Sigmoid colon (tissue), 7 donors: ENCODE results near the gene TMEM109. TPM values are rescaled to one million over a fixed set of nuclear protein-coding genes. Genes with fewer than 3 reads are reported as not detected.
A peak's percentile ranks its signal among the peaks of the same experiment; 100 is the strongest.

ENCODE experiments used
- DNase-seq: peaks from one replicate; pipeline ENCODE4 v3.0.0-alpha.2; 2019
- H3K27ac ChIP-seq, 4 donors: fragments of 200-600 bp; sonication (generic); one replicate each; pipeline ENCODE4 v1.5.1; 2016 to 2019; ENCODE audit warnings: mild to moderate bottlenecking in 1 of 4
- H3K27me3 ChIP-seq, 3 donors: fragments of 200-600 bp; sonication (generic); one replicate each; pipeline ENCODE4 v1.5.1; 2019; ENCODE audit warnings: mild to moderate bottlenecking in 1 of 3
- H3K36me3 ChIP-seq, 4 donors: fragments of 200-600 bp; sonication (generic); one replicate each; pipeline ENCODE4 v1.5.1; 2016 to 2019
- H3K4me1 ChIP-seq, 4 donors: fragments of 200-600 bp; sonication (generic); one replicate each; pipeline ENCODE4 v1.5.1; 2017 to 2019
- H3K4me3 ChIP-seq, 4 donors: fragments of 200-600 bp; sonication (generic); one replicate each; pipeline ENCODE4 v1.5.1; 2017 to 2019; ENCODE audit warnings: mild to moderate bottlenecking in 2 of 4, moderate library complexity in 1 of 4
- H3K9me3 ChIP-seq, 4 donors: fragments of 200-600 bp in 3 of 4; sonication (generic) in 3 of 4; one replicate each; pipeline versions ENCODE4 v1.5.1 to v1.6.1; 2013 to 2019
- EP300 ChIP-seq, 4 donors: sonication (generic); formaldehyde crosslinking; IDR thresholded peaks; one replicate each; pipeline ENCODE4 v1.6.1; 2017; ENCODE audit warnings: antibody characterized with exemption in 4 of 4
- POLR2A ChIP-seq, 2 donors: fragments of 450-650 bp; IDR thresholded peaks; one replicate each; pipeline ENCODE4 v1.6.1; 2016; ENCODE audit warnings: antibody characterized with exemption in 2 of 2, mild to moderate bottlenecking in 2 of 2, moderate library complexity in 2 of 2
- POLR2AphosphoS5 ChIP-seq, 4 donors: sonication (generic); formaldehyde crosslinking; IDR thresholded peaks; one replicate each; pipeline ENCODE4 v1.6.1; 2017; ENCODE audit warnings: antibody characterized with exemption in 4 of 4
- WGBS, 2 donors: extraction: QIAGEN DNeasy Blood & Tissue Kit; methylation state at CpG; one replicate each; pipeline ENCODE4 v1.1.7; 2013; 5-methylcytosine and 5-hydroxymethylcytosine counted together
- intact Hi-C: fragments of 100-400 bp; cut with DNase I; formaldehyde crosslinking; loops from one replicate; pipeline ENCODE4 v1.15.1; 2023
- polyA plus RNA-seq, 3 donors: library from polyadenylated mRNA; stranded (reverse); fragments of 200-250 nt; gene quantifications; one replicate each; pipeline ENCODE4 v1.2.3, GENCODE V29; 2013
- total RNA-seq, 4 donors: library from RNA; depleted of rRNA; stranded (reverse); fragments of >200 nt; gene quantifications; one replicate each; pipeline ENCODE4 v1.1.0, GENCODE V29; 2016
- TF ChIP-seq, protein P1 (sequence below), 4 experiments: fragments of 450-650 bp in 3 of 4; fragments of 200-600 bp in 1 of 4; IDR thresholded peaks; one replicate each; pipeline ENCODE4 v1.5.1; 2016 to 2019; ENCODE audit warnings: antibody characterized with exemption in 4 of 4, mild to moderate bottlenecking in 3 of 4, moderate library complexity in 2 of 4
- donor health status: healthy with polysubstance abuse.
- donor health status: Bipolar disorder and iron deficiency.
- donor health status: healthy.

Gene TMEM109
- total and polyA plus RNA-seq, 7 donors: 16.2 to 115 (median 86.2) TPM

GRCh38 chr11:60933416-60934123 is 19.6 kb downstream of the TMEM109 start:
- intact Hi-C loops: no loop called here
- Histone ChIP-seq H3K4me1 (peaks cover 0 to 6% (median 0%) of the 10 kb centered on the region in 4 donors), H3K27ac (no peak overlapping the region), H3K27me3 (no peaks in the 10 kb centered on the region), H3K4me3 (no peak overlapping the region), H3K36me3 (peaks cover 0 to 6% (median 2%) of the 10 kb centered on the region in 4 donors), H3K9me3 (no peaks in the 10 kb centered on the region)
- WGBS, 2 donors: 94 to 95% methylated on average over 37 of the region's 37 CpGs
- no peak for DNase-seq
- TF ChIP-seq EP300 (IDR thresholded peaks at IDR 0.05) (no peak), POLR2A (IDR thresholded peaks at IDR 0.05) (no peak), POLR2AphosphoS5 (IDR thresholded peaks at IDR 0.05) (peak in 1 of 4 donors; percentile 11)
- TF ChIP-seq, protein P1, sequence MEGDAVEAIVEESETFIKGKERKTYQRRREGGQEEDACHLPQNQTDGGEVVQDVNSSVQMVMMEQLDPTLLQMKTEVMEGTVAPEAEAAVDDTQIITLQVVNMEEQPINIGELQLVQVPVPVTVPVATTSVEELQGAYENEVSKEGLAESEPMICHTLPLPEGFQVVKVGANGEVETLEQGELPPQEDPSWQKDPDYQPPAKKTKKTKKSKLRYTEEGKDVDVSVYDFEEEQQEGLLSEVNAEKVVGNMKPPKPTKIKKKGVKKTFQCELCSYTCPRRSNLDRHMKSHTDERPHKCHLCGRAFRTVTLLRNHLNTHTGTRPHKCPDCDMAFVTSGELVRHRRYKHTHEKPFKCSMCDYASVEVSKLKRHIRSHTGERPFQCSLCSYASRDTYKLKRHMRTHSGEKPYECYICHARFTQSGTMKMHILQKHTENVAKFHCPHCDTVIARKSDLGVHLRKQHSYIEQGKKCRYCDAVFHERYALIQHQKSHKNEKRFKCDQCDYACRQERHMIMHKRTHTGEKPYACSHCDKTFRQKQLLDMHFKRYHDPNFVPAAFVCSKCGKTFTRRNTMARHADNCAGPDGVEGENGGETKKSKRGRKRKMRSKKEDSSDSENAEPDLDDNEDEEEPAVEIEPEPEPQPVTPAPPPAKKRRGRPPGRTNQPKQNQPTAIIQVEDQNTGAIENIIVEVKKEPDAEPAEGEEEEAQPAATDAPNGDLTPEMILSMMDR (IDR thresholded peaks at IDR 0.05): no peak

- Histone ChIP-seq H3K4me3 (no peak overlapping the region), H3K36me3 (peaks cover 0 to 13% (median 2%) of the 10 kb centered on the region in 4 donors), H3K9me3 (no peaks in the 10 kb centered on the region), H3K27ac (no peak overlapping the region), H3K27me3 (no peaks in the 10 kb centered on the region), H3K4me1 (peaks cover 0 to 6% (median 0%) of the 10 kb centered on the region in 4 donors)
- DNase-seq: no peak
- intact Hi-C loops: no loop called here
- WGBS, 2 donors: 93 to 95% methylated on average over 57 of the region's 57 CpGs
- TF ChIP-seq EP300 (IDR thresholded peaks at IDR 0.05): no peak
- TF ChIP-seq POLR2A (IDR thresholded peaks at IDR 0.05): no peak
- TF ChIP-seq, protein P1 (IDR thresholded peaks at IDR 0.05): no peak
- no peak for TF ChIP-seq POLR2AphosphoS5 (IDR thresholded peaks at IDR 0.05)
Measured at GRCh38 chr11:60934124-60934789, 20.3 kb downstream of the TMEM109 start.

- no peak for DNase-seq
- 82 to 86% methylated on average over 21 of the region's 21 CpGs for WGBS, 2 donors
- peak in 1 of 4 donors; percentile 18 for TF ChIP-seq POLR2AphosphoS5 (IDR thresholded peaks at IDR 0.05)
- TF ChIP-seq, protein P1 (IDR thresholded peaks at IDR 0.05): no peak
Measured at GRCh38 chr11:60934790-60935605, 21.0 kb downstream of the TMEM109 start.

DNA sequence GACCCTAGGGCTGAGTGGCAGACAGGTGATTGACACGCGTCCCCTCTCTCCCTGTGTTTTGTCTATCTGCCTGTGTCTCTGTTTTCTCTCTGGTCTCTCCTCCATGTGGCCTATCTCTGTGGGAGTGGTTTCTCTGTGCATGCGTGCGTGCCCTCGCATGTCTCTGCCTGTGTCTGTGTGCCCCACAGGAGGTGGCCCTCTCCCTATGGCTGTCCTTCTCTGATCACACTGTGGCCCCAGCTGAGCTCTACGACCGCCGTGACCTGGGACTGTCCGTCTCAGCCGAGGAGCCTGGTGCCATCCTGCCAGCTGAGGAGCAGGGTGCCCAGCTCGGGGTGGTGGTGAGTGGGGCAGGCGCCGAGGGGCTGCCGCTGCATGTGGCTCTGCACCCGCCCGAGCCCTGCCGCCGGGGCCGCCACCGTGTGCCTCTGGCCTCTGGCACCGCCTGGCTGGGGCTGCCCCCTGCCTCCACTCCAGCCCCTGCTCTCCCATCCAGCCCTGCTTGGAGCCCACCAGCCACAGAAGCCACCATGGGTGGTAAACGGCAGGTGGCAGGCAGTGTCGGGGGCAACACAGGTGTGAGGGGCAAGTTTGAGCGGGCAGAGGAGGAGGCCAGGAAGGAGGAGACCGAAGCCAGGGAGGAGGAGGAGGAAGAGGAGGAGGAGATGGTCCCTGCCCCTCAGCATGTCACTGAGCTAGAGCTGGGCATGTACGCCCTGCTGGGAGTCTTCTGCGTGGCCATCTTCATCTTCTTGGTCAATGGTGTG is 21.9 kb downstream of the TMEM109 start:
- Histone ChIP-seq H3K27ac (no peak overlapping the region), H3K27me3 (no peaks in the 10 kb centered on the region), H3K4me3 (no peak overlapping the region), H3K9me3 (no peaks in the 10 kb centered on the region), H3K36me3 (peaks cover 4 to 29% (median 7%) of the 10 kb centered on the region in 4 donors), H3K4me1 (peaks cover 0 to 7% (median 4%) of the 10 kb centered on the region in 4 donors)
- TF ChIP-seq EP300 (IDR thresholded peaks at IDR 0.05): no peak
- no peak for TF ChIP-seq POLR2AphosphoS5 (IDR thresholded peaks at IDR 0.05)
- TF ChIP-seq, protein P1 (IDR thresholded peaks at IDR 0.05): no peak
- no peak for TF ChIP-seq POLR2A (IDR thresholded peaks at IDR 0.05)
- intact Hi-C loops: no loop called here
- DNase-seq: no peak
- 90 to 91% methylated on average over 27 of the region's 27 CpGs for WGBS, 2 donors

More at GRCh38 chr11:60934790-60935605, 21.0 kb downstream of the TMEM109 start:
- intact Hi-C loops: no loop called here
- no peaks in the 10 kb centered on the region for H3K27me3 ChIP-seq
- H3K4me3 ChIP-seq: no peak overlapping the region
- H3K4me1 ChIP-seq: peaks cover 0 to 6% (median 4%) of the 10 kb centered on the region in 4 donors
- H3K9me3 ChIP-seq: no peaks in the 10 kb centered on the region
- peaks cover 0 to 20% (median 3%) of the 10 kb centered on the region in 4 donors for H3K36me3 ChIP-seq
- H3K27ac ChIP-seq: no peak overlapping the region
